Hypothalamus (tissue), 51 donors: ENCODE measurements around the gene TRPV2.
"Not testable (repeated sequence)": the region's sequence is repeated elsewhere in the genome, so short reads cannot be mapped to it uniquely, and the experiment has no call there.

Experiments
- DNase-seq, 51 donors: peaks; one replicate each; lab custom pipeline; 2025; lab: John Stamatoyannopoulos, UW

TRPV2 gene

DNA sequence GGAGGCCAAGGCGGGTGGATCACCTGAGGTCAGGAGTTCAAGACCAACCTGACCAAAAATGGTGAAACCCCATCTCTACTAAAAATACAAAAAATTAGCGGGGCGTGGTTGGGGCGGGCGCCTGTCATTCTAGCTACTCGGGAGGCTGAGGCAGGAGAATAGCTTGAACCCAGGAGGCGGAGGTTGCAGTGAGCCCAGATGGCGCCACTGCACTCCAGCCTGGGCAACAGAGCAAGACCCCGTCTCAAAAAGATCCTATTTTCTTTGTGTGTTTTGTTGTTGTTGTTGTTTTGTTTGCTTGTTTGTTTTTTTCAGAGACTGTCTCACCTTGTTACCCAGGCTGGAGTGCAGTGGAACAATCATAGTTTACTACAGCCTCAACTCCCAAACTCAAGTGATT is 11.5 kb upstream of the TRPV2 start:
- DNase-seq = not testable (repeated sequence)

GRCh38 chr17:16406742-16407674 is 8.4 kb upstream of the TRPV2 start:
- DNase-seq = peak in 5 of 51 donors; percentile 10 to 49 (median 27)

DNA sequence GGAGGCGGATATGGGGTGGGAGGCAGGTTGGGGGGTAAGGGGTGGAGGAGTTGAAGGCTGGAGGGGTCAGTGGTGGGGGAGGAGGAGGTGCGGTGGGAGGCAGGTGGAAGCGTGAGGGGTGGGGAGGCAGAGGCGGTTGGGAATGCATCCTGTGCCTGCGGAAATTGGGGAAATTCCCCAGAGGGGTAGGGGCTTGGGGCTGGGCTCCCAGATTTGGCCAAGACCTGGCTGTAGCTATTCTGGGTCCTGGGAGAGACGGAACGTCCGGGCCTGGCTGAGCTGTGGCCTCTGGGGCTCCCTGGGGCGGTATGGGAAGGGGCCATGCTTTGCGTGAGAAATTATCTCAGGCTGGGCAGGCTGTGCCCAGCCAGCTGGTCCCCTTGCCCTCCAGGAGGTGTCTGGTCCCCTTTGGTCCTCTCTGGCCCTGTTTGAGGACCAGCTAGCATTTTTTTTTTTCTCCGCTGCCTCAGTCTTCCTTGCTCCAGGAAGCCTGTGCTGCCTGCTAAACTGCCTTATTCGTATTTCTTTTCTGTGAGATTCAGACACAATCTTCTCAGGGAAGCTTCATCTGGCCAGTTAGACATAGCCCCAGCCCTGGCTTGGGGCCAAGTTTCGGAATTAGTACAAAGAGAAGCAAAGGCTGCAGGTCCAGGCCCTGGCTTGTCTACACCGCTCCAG is 7.3 kb upstream of the TRPV2 start:
- DNase-seq = peak in 31 of 51 donors; percentile 10 to 68 (median 40)

DNA sequence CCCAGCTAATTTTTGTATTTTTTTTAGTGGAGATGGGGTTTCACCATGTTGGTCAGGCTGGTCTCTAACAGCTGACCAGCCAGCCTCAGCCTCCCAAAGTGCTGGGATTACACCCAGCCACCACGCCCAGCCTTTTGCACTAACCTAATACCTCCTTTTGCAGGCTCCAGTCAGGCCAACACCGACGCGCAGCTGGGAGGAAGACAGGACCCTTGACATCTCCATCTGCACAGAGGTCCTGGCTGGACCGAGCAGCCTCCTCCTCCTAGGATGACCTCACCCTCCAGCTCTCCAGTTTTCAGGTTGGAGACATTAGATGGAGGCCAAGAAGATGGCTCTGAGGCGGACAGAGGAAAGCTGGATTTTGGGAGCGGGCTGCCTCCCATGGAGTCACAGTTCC is 2.0 kb downstream of the TRPV2 start:
- DNase-seq = no peak

GRCh38 chr17:16417896-16418684 is 2.7 kb downstream of the TRPV2 start:
- no peak for DNase-seq

- DNase-seq = no peak
Observed at GRCh38 chr17:16418685-16419068, 3.3 kb downstream of the TRPV2 start.

GRCh38 chr17:16419074-16419928 is 3.9 kb downstream of the TRPV2 start:
- peak in 2 of 51 donors; percentile 8 to 36 for DNase-seq

GRCh38 chr17:16419929-16420271 is 4.5 kb downstream of the TRPV2 start:
- no peak for DNase-seq

DNA sequence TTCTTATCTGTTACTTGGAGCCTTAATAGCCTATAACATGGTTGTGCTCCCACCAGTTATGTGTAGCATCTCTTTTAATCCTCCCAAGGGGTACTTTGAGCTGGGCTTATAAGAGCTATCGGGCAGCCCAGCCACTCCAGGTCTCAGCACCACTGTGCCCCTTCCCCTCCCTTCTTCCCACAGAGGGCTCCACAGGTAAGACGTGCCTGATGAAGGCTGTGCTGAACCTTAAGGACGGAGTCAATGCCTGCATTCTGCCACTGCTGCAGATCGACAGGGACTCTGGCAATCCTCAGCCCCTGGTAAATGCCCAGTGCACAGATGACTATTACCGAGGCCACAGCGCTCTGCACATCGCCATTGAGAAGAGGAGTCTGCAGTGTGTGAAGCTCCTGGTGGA is 7.0 kb downstream of the TRPV2 start:
- DNase-seq = no peak

- no peak for DNase-seq
Observed at GRCh38 chr17:16423226-16423872, 8.0 kb downstream of the TRPV2 start.

GRCh38 chr17:16425202-16425601 is 9.8 kb downstream of the TRPV2 start:
- DNase-seq = no peak

DNA sequence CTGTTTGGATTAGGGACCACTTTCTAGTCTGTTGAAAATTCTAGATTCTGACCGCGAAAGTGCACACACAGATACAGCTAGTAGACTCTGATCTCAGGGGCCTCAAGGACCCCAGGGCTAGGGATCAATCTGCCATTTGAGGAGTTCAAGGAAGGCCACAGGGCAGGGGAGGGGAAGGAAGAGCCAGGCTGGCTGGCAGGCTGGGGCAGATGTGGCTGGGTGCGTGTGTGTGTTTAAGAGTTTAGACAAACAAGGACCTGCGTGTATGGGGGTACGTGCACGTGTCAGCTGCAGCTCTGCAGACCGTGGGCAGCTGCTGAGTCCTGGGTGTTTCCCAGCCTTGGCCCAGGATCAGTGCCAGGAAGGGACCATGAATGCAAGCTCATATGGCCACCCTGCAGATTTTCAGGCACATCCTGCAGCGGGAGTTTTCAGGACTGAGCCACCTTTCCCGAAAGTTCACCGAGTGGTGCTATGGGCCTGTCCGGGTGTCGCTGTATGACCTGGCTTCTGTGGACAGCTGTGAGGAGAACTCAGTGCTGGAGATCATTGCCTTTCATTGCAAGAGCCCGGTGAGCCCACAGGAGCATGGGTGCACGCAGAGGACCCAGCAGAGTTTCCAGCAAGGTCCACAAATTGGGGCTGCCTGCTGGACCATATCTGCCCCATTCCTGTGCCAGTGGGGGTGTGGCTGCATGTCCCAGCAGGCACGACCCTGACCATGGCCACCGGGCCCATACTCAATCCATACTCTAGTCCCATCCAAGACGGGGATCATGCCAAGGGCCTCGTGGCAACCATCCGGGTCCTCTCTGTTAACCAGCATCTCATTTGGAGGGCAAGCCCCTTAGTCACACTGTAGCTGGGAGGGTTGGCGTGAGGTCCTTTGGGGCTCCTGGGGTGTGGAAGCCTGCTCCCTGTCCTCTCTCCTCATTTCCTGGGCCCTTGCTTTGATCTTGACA is 10.6 kb downstream of the TRPV2 start:
- DNase-seq = no peak

DNA sequence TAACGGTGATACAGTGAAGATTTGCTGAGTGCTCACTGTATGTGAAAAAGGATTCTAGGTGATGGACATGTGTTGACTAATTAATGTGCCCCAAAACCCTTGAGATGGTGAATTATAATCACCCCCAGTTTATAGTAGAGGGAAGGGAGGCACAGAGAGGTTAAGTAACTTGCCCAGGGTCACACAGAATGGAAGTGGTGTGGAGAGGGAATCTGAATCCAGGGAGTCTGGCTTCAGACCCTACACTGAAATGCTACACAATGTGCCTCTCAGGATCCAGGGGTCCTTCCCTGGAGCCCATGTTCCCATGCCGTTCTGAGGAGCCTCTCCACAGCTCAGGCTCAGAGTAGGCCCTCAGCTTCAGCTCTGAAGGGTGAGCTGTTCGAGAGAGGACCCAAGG is 11.6 kb downstream of the TRPV2 start:
- no peak for DNase-seq

- DNase-seq = peak in 29 of 51 donors; percentile 8 to 65 (median 30)
Observed at GRCh38 chr17:16428098-16428882, 12.9 kb downstream of the TRPV2 start.

- DNase-seq = no peak
Observed at GRCh38 chr17:16429083-16429482, 13.7 kb downstream of the TRPV2 start.

- no peak for DNase-seq
Observed at GRCh38 chr17:16430650-16431049, 15.3 kb downstream of the TRPV2 start.

DNA sequence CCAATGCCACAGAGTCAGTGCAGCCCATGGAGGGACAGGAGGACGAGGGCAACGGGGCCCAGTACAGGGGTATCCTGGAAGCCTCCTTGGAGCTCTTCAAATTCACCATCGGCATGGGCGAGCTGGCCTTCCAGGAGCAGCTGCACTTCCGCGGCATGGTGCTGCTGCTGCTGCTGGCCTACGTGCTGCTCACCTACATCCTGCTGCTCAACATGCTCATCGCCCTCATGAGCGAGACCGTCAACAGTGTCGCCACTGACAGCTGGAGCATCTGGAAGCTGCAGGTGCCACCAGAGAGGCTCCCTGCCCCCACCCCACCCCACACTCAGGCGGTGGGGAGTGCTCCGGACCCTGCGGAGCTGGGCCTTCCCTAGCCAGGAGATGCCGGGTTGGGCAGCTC is 16.6 kb downstream of the TRPV2 start:
- no peak for DNase-seq

DNA sequence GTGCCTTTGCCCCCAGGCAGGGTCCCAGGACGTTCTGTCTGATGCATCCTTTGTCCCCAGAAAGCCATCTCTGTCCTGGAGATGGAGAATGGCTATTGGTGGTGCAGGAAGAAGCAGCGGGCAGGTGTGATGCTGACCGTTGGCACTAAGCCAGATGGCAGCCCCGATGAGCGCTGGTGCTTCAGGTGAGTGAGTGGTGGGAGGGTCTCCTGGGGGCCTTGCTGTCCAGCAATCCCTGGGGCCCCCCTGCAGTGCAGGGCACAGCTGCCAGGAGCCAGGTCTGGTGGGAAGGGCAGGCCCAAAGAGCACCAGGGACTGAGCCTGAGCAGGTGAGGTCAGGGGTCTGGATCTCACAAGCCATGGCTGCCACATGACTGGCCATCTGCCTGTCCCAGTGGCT is 18.1 kb downstream of the TRPV2 start:
- no peak for DNase-seq
